T-helper 2 cell (primary cell): ENCODE data around the gene SNX9.
"Not testable (repeated sequence)": the region's sequence is repeated elsewhere in the genome, so short reads cannot be mapped to it uniquely, and the experiment has no call there.

Experiments used
- DNase-seq, 5 experiments: peaks; one replicate each; pipeline versions ENCODE4 v3.0.0 to v3.0.0-alpha.2; 2012 to 2022

SNX9 gene

GRCh38 chr6:157891544-157892362 lies 68.7 kb downstream of the SNX9 start:
- DNase-seq = no peak

GRCh38 chr6:157892363-157892877 lies 69.4 kb downstream of the SNX9 start:
- DNase-seq = peak in 1 of 5 experiments; percentile 42

GRCh38 chr6:157893238-157893637 lies 70.2 kb downstream of the SNX9 start:
- peak in 3 of 5 experiments; percentile 15 to 25 (median 22) for DNase-seq

GRCh38 chr6:157895585-157895984 lies 72.5 kb downstream of the SNX9 start:
- DNase-seq = no peak

- no peak for DNase-seq
Observed at GRCh38 chr6:157896932-157897331, 73.9 kb downstream of the SNX9 start.

- DNase-seq = peak in 1 of 5 experiments; percentile 9
Observed at GRCh38 chr6:157898169-157898568, 75.1 kb downstream of the SNX9 start.

GRCh38 chr6:157898640-157899039 lies 75.6 kb downstream of the SNX9 start:
- no peak for DNase-seq

- not testable (repeated sequence) for DNase-seq
Observed at GRCh38 chr6:157900262-157900661, 77.2 kb downstream of the SNX9 start.

- DNase-seq = not testable (repeated sequence)
Observed at GRCh38 chr6:157900751-157901150, 77.7 kb downstream of the SNX9 start.

- no peak for DNase-seq
Observed at GRCh38 chr6:157904999-157905398, 82.0 kb downstream of the SNX9 start.

GRCh38 chr6:157905590-157906342 lies 82.7 kb downstream of the SNX9 start:
- DNase-seq = no peak

GRCh38 chr6:157906537-157907061 lies 83.6 kb downstream of the SNX9 start:
- no peak for DNase-seq

GRCh38 chr6:157907651-157908050 lies 84.6 kb downstream of the SNX9 start:
- no peak for DNase-seq

GRCh38 chr6:157908369-157909281 lies 85.6 kb downstream of the SNX9 start:
- DNase-seq = no peak

- DNase-seq = no peak
Observed at GRCh38 chr6:157909282-157909664, 86.2 kb downstream of the SNX9 start.

- no peak for DNase-seq
Observed at GRCh38 chr6:157911278-157911677, 88.2 kb downstream of the SNX9 start.

GRCh38 chr6:157911786-157912185 lies 88.7 kb downstream of the SNX9 start:
- DNase-seq = no peak

- no peak for DNase-seq
Observed at GRCh38 chr6:157912326-157912725, 89.3 kb downstream of the SNX9 start.

GRCh38 chr6:157921685-157922367 lies 98.8 kb downstream of the SNX9 start:
- no peak for DNase-seq

GRCh38 chr6:157925771-157926170 lies 102.7 kb downstream of the SNX9 start:
- DNase-seq = no peak

- no peak for DNase-seq
Observed at GRCh38 chr6:157927011-157927410, 104.0 kb downstream of the SNX9 start.

- no peak for DNase-seq
Observed at GRCh38 chr6:157928428-157928827, 105.4 kb downstream of the SNX9 start.
